Fibroblast of the conjunctiva (primary cell): Measurements from ENCODE around the gene CTNNA3.

Experiments used
- DNase-seq: peaks from one replicate; pipeline ENCODE4 v3.0.0-alpha.2; 2010; ENCODE audit warnings: low read depth

CTNNA3 gene

GRCh38 chr10:66752714-66753113 lies 943.3 kb downstream of the CTNNA3 start:
- no peak for DNase-seq

- no peak for DNase-seq
These were observed 947.8 kb downstream of the CTNNA3 start for GRCh38 chr10:66748217-66748616.

GRCh38 chr10:66747451-66747850 lies 948.5 kb downstream of the CTNNA3 start:
- DNase-seq = peak; percentile 1

- no peak for DNase-seq
These were observed 949.3 kb downstream of the CTNNA3 start for GRCh38 chr10:66746711-66747110.

- DNase-seq = no peak
These were observed 949.7 kb downstream of the CTNNA3 start for GRCh38 chr10:66746246-66746645.

GRCh38 chr10:66744915-66745314 lies 951.1 kb downstream of the CTNNA3 start:
- no peak for DNase-seq

GRCh38 chr10:66737241-66737640 lies 958.8 kb downstream of the CTNNA3 start:
- no peak for DNase-seq

GRCh38 chr10:66723608-66724400 lies 972.2 kb downstream of the CTNNA3 start:
- no peak for DNase-seq

- DNase-seq = no peak
These were observed 976.5 kb downstream of the CTNNA3 start for GRCh38 chr10:66719483-66719882.

GRCh38 chr10:66717231-66717981 lies 978.6 kb downstream of the CTNNA3 start:
- DNase-seq = no peak

- DNase-seq = no peak
These were observed 981.3 kb downstream of the CTNNA3 start for GRCh38 chr10:66714741-66715140.

GRCh38 chr10:66713387-66713786 lies 982.6 kb downstream of the CTNNA3 start:
- no peak for DNase-seq

- no peak for DNase-seq
These were observed 997.9 kb downstream of the CTNNA3 start for GRCh38 chr10:66698069-66698468.

- no peak for DNase-seq
These were observed 1000.9 kb downstream of the CTNNA3 start for GRCh38 chr10:66695046-66695445.

GRCh38 chr10:66684581-66684980 lies 1011.4 kb downstream of the CTNNA3 start:
- no peak for DNase-seq

GRCh38 chr10:66680886-66681285 lies 1015.1 kb downstream of the CTNNA3 start:
- DNase-seq = no peak

- no peak for DNase-seq
These were observed 1017.5 kb downstream of the CTNNA3 start for GRCh38 chr10:66678521-66678920.

- no peak for DNase-seq
These were observed 1022.9 kb downstream of the CTNNA3 start for GRCh38 chr10:66673071-66673470.

- DNase-seq = no peak
These were observed 1024.4 kb downstream of the CTNNA3 start for GRCh38 chr10:66671562-66671961.

- DNase-seq = no peak
These were observed 1024.9 kb downstream of the CTNNA3 start for GRCh38 chr10:66671064-66671463.

- DNase-seq = no peak
These were observed 1039.5 kb downstream of the CTNNA3 start for GRCh38 chr10:66656499-66656898.

GRCh38 chr10:66654861-66655260 lies 1041.1 kb downstream of the CTNNA3 start:
- DNase-seq = no peak

- no peak for DNase-seq
These were observed 1044.5 kb downstream of the CTNNA3 start for GRCh38 chr10:66651308-66652082.
